K562 (cell line): ENCODE results near the gene LEMD1. TPM values are rescaled to one million over a fixed set of nuclear protein-coding genes. Genes with fewer than 3 reads are reported as not detected.

Source experiments
- ARHGAP35 ChIP-seq: fragments of 450-650 bp; IDR thresholded peaks from 2 replicates; pipeline ENCODE4 v1.6.1; 2018; ENCODE audit not compliant: partially characterized antibody
- ELF2 ChIP-seq: fragments of 250-450 bp; sonication (Bioruptor Pico); IDR thresholded peaks from 2 replicates; pipeline ENCODE4 v1.5.0; 2021; ENCODE audit warnings: mild to moderate bottlenecking
- EP300 ChIP-seq: IDR thresholded peaks from 2 replicates; pipeline ENCODE4 v1.6.1; 2012; ENCODE audit warnings: low read length, improper control_type of control experiment
- MTA2 ChIP-seq: fragments of 450-650 bp; IDR thresholded peaks from 2 replicates; pipeline ENCODE4 v1.6.1; 2016; ENCODE audit warnings: low read depth
- SIN3B ChIP-seq: fragments of 450-650 bp; IDR thresholded peaks from 2 replicates; pipeline ENCODE4 v1.6.1; 2017; ENCODE audit warnings: low read depth, mild to moderate bottlenecking, moderate library complexity
- TEAD4 ChIP-seq, 2 experiments: sonication (generic) in 1 of 2; formaldehyde crosslinking in 1 of 2; IDR thresholded peaks; 2 replicates each; pipeline versions ENCODE4 v1.6.1 to v1.8.0; 2012 to 2022; ENCODE audit warnings: borderline replicate concordance in 1 of 2, inconsistent platforms in 1 of 2, low read length in 1 of 2, mild to moderate bottlenecking in 1 of 2, missing genetic modification reagents in 1 of 2
- ZKSCAN1 ChIP-seq: fragments of 150-350 bp; IDR thresholded peaks from 2 replicates; pipeline ENCODE4 v1.6.1; 2016; ENCODE audit warnings: low read depth, low read length
- ZNF431 ChIP-seq: sonication (generic); formaldehyde crosslinking; IDR thresholded peaks from 2 replicates; pipeline ENCODE4 v1.8.0; 2022; ENCODE audit warnings: mild to moderate bottlenecking, missing genetic modification reagents
- polyA plus RNA-seq, 8 experiments: library from polyadenylated mRNA; depleted of rRNA in 4 of 8; stranded (reverse) in 5 of 8; unstranded in 3 of 8; fragments of >200 nt; fragmentation: Nextera tagmentation in 2 of 8; fragmentation: Illumina TruSeq in 1 of 8; extraction: Ambion mirVana in 2 of 8; extraction: Trizol in 1 of 8; gene quantifications; 2 replicates each; pipeline versions ENCODE4 v1.2.1 to v1.2.3, GENCODE V29; 2011 to 2014; ENCODE audit warnings: inconsistent platforms in 1 of 8, missing spikeins in 1 of 8
- total RNA-seq, 7 experiments: library from RNA; depleted of rRNA in 6 of 7; stranded (reverse); fragments of >200 nt in 6 of 7; fragmentation: Illumina TruSeq in 2 of 7; extraction: Trizol in 2 of 7; gene quantifications; 2 replicates each; pipeline versions ENCODE4 v1.2.1 to v1.2.3, GENCODE V29; 2011 to 2021; ENCODE audit warnings: low replicate concordance in 1 of 7
- TF ChIP-seq, protein P1 (sequence below), 2 experiments: fragments of 150-350 bp in 1 of 2; IDR thresholded peaks; 2 replicates each; pipeline ENCODE4 v1.6.1; 2012 to 2016; ENCODE audit warnings: low read depth in 2 of 2, low read length in 2 of 2, mild to moderate bottlenecking in 1 of 2, moderate library complexity in 1 of 2
- TF ChIP-seq, protein P2 (sequence below): fragments of 450-650 bp; IDR thresholded peaks from 2 replicates; pipeline ENCODE4 v1.6.1; 2016; ENCODE audit warnings: borderline replicate concordance
- TF ChIP-seq, protein P3 (sequence below), 2 experiments: fragments of 450-650 bp; conservative IDR thresholded peaks; 2 replicates each; pipeline ENCODE4 v1.6.1; 2017; ENCODE audit warnings: mild to moderate bottlenecking in 2 of 2, moderate library complexity in 2 of 2
- TF ChIP-seq, protein P4 (sequence below): fragments of 250-450 bp; sonication (Bioruptor Pico); IDR thresholded peaks from 2 replicates; pipeline ENCODE4 v1.9.0; 2021; ENCODE audit warnings: mild to moderate bottlenecking, inconsistent platforms

Gene LEMD1
- total and polyA plus RNA-seq, 9 of the 15 experiments (the other 6 are each of a cell fraction or from before 2014, with no cell fraction given) = 0.11 to 2.4 (median 0.57) TPM; not detected in 1

DNA sequence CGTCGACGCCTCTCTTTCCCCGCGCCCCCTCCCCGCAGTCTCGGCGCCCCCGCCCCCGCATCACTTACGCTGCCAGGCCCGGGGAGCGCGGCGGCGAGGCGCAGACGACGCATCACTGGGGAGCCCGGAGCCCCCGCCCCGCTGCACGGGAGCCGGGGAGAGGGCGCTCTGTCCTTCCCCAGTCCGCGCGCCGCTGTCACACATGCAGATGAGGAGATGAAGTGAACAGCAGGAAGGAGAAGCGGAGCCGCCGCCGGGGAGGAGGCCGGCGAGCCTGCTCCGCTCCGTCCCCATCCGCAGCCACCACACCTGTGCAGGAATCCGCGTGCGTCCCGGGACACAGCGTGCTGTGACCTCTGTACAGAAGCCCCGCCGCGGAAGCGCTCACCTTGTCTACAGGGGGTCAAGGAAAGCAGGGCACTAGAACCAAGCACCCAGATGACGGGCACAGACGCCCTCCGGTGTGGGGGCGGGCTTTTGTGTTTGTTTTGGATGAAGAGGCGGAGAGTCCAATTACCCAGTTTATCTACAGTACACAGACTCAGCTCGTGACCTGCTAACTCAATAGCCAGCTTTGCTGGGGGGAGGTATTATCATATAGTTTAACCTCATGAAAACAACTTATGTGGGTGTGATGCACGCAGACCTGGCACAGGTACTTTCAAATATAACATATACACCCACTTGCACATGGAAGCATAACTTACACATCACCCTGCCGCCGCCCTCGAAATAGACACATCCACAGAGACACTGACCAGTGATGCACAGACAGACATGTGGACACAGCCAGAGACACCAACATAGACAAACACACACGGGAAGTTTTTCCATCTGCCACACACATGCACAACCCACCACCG lies 77.6 kb downstream of the LEMD1 start (continued):
- TF ChIP-seq, protein P1, sequence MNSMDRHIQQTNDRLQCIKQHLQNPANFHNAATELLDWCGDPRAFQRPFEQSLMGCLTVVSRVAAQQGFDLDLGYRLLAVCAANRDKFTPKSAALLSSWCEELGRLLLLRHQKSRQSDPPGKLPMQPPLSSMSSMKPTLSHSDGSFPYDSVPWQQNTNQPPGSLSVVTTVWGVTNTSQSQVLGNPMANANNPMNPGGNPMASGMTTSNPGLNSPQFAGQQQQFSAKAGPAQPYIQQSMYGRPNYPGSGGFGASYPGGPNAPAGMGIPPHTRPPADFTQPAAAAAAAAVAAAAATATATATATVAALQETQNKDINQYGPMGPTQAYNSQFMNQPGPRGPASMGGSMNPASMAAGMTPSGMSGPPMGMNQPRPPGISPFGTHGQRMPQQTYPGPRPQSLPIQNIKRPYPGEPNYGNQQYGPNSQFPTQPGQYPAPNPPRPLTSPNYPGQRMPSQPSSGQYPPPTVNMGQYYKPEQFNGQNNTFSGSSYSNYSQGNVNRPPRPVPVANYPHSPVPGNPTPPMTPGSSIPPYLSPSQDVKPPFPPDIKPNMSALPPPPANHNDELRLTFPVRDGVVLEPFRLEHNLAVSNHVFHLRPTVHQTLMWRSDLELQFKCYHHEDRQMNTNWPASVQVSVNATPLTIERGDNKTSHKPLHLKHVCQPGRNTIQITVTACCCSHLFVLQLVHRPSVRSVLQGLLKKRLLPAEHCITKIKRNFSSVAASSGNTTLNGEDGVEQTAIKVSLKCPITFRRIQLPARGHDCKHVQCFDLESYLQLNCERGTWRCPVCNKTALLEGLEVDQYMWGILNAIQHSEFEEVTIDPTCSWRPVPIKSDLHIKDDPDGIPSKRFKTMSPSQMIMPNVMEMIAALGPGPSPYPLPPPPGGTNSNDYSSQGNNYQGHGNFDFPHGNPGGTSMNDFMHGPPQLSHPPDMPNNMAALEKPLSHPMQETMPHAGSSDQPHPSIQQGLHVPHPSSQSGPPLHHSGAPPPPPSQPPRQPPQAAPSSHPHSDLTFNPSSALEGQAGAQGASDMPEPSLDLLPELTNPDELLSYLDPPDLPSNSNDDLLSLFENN (IDR thresholded peaks at IDR 0.05; ENCODE audit: low read depth in 2 of 2, low read length in 2 of 2) = 0 out of 4 replicates have a peak, but pooled peaks of 1 of the 2 experiments have one; percentile 31
- TF ChIP-seq SIN3B (no peak), ZKSCAN1 (no peak), ELF2 (no peak), MTA2 (peak; percentile 47; the same call in 1 of the 2 replicates), ZNF431 (CRISPR knock-in tag) (no peak), ARHGAP35 (no peak), EP300 (peak; percentile 67), TEAD4 (IDR thresholded peaks at IDR 0.05; ENCODE audit: low read length) (peak; percentile 72), TEAD4 (CRISPR knock-in tag; IDR thresholded peaks at IDR 0.05; ENCODE audit: borderline replicate concordance) (no peak)
- TF ChIP-seq, protein P2, sequence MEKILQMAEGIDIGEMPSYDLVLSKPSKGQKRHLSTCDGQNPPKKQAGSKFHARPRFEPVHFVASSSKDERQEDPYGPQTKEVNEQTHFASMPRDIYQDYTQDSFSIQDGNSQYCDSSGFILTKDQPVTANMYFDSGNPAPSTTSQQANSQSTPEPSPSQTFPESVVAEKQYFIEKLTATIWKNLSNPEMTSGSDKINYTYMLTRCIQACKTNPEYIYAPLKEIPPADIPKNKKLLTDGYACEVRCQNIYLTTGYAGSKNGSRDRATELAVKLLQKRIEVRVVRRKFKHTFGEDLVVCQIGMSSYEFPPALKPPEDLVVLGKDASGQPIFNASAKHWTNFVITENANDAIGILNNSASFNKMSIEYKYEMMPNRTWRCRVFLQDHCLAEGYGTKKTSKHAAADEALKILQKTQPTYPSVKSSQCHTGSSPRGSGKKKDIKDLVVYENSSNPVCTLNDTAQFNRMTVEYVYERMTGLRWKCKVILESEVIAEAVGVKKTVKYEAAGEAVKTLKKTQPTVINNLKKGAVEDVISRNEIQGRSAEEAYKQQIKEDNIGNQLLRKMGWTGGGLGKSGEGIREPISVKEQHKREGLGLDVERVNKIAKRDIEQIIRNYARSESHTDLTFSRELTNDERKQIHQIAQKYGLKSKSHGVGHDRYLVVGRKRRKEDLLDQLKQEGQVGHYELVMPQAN = no peak
- TF ChIP-seq, protein P3, sequence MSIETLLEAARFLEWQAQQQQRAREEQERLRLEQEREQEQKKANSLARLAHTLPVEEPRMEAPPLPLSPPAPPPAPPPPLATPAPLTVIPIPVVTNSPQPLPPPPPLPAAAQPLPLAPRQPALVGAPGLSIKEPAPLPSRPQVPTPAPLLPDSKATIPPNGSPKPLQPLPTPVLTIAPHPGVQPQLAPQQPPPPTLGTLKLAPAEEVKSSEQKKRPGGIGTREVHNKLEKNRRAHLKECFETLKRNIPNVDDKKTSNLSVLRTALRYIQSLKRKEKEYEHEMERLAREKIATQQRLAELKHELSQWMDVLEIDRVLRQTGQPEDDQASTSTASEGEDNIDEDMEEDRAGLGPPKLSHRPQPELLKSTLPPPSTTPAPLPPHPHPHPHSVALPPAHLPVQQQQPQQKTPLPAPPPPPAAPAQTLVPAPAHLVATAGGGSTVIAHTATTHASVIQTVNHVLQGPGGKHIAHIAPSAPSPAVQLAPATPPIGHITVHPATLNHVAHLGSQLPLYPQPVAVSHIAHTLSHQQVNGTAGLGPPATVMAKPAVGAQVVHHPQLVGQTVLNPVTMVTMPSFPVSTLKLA (conservative IDR thresholded peaks at IDR 0.05) = no peak; a peak in 1 of 4 replicates
- TF ChIP-seq, protein P4, sequence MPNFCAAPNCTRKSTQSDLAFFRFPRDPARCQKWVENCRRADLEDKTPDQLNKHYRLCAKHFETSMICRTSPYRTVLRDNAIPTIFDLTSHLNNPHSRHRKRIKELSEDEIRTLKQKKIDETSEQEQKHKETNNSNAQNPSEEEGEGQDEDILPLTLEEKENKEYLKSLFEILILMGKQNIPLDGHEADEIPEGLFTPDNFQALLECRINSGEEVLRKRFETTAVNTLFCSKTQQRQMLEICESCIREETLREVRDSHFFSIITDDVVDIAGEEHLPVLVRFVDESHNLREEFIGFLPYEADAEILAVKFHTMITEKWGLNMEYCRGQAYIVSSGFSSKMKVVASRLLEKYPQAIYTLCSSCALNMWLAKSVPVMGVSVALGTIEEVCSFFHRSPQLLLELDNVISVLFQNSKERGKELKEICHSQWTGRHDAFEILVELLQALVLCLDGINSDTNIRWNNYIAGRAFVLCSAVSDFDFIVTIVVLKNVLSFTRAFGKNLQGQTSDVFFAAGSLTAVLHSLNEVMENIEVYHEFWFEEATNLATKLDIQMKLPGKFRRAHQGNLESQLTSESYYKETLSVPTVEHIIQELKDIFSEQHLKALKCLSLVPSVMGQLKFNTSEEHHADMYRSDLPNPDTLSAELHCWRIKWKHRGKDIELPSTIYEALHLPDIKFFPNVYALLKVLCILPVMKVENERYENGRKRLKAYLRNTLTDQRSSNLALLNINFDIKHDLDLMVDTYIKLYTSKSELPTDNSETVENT = no peak
